Bronchial epithelial cell (primary cell): ENCODE results near the gene LAPTM5. TPM values are rescaled to one million over a fixed set of nuclear protein-coding genes. Genes with fewer than 3 reads are reported as not detected.

Source experiments
- DNase-seq: peaks from one replicate; pipeline ENCODE4 v3.0.0-alpha.2; 2010; ENCODE audit warnings: low read depth
- FAIRE-seq: peaks from 2 replicates; lab custom pipeline; 2011; peaks lifted over from hg19 to GRCh38; lab: Jason Lieb, UNC
- H3K27me3 ChIP-seq: 2 replicates; pipeline ENCODE4 v1.5.1; 2011; ENCODE audit warnings: low read length; ENCODE audit not compliant: control insufficient read depth, insufficient read depth
- H3K36me3 ChIP-seq: 2 replicates; pipeline ENCODE4 v1.5.1; 2011; ENCODE audit warnings: low read length; ENCODE audit not compliant: control insufficient read depth, insufficient read depth
- H3K4me3 ChIP-seq: 2 replicates; pipeline ENCODE4 v1.5.1; 2011; ENCODE audit warnings: mild to moderate bottlenecking, low read depth, low read length, control low read depth
- CTCF ChIP-seq: IDR thresholded peaks from 2 replicates; pipeline ENCODE4 v1.5.1; 2011; ENCODE audit warnings: mild to moderate bottlenecking, moderate library complexity, low read length, control low read depth, inconsistent platforms; ENCODE audit not compliant: insufficient read depth, severe bottlenecking
- total RNA-seq: library from RNA; depleted of rRNA; stranded (reverse); fragments of >200 nt; gene quantifications from 2 replicates; pipeline ENCODE4 v1.2.1, GENCODE V29; 2014

LAPTM5 gene
- total RNA-seq, 1 donor from 2014 or later: under 0.01 TPM

DNA sequence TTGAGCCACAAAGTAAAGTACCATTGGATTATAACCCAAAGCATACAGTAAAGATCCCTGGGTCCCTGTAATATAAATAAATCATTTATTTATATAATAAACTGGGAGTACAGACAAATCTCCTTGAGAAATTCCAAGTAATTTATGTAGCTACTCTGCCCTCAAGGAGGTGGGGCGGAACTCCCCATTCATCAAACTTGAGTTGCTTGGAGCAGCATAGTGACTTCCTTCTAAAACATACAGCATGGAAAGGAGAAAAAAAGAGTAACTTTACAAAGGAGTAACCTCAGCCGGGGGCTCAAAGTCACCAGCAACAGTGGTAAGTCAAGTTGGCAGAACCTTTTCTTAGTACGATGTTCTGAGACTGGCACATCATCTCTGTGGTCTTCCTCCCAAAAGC, 4.5 kb downstream of the LAPTM5 start:
- FAIRE-seq (no peak), DNase-seq (no peak)
- no peak for TF ChIP-seq CTCF
- Histone ChIP-seq H3K36me3 (no peaks in the 10 kb centered on the region), H3K27me3 (no peaks in the 10 kb centered on the region), H3K4me3 (no peak overlapping the region)

DNA sequence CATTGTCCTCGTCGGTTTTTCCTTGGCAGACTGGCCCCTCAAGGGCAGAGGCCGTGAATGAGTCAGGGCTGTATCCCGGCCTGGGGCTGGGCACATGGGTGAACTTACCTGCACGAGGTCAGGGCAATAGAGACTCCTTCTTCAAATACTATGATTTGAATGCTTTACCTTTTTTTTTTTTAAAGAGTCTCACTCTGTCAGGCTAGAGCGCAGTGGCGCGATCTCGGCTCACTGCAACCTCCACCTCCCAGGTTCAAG, 5.0 kb downstream of the LAPTM5 start:
- FAIRE-seq: no peak
- no peak for DNase-seq
- H3K27me3 ChIP-seq: no peaks in the 10 kb centered on the region
- no peak overlapping the region for H3K4me3 ChIP-seq
- TF ChIP-seq CTCF: no peak
- no peaks in the 10 kb centered on the region for H3K36me3 ChIP-seq

- TF ChIP-seq CTCF: no peak
- Histone ChIP-seq H3K27me3 (no peaks in the 10 kb centered on the region), H3K4me3 (no peak overlapping the region), H3K36me3 (no peaks in the 10 kb centered on the region)
- DNase-seq (no peak), FAIRE-seq (no peak)
Measured at GRCh38 chr1:30751830-30752650, 5.5 kb downstream of the LAPTM5 start.

- Histone ChIP-seq H3K36me3 (no peaks in the 10 kb centered on the region), H3K27me3 (no peaks in the 10 kb centered on the region), H3K4me3 (no peak overlapping the region)
- no peak for TF ChIP-seq CTCF
- no peak for DNase-seq
- no peak for FAIRE-seq
Measured at GRCh38 chr1:30750731-30751291, 6.8 kb downstream of the LAPTM5 start.

- no peak for DNase-seq
- no peaks in the 10 kb centered on the region for H3K36me3 ChIP-seq
- no peak for TF ChIP-seq CTCF
- no peak for FAIRE-seq
- no peaks in the 10 kb centered on the region for H3K27me3 ChIP-seq
- no peak overlapping the region for H3K4me3 ChIP-seq
Measured at GRCh38 chr1:30749691-30750583, 7.6 kb downstream of the LAPTM5 start.
